ENCODE measurements around the gene CD44.

The CD44 gene

DNA sequence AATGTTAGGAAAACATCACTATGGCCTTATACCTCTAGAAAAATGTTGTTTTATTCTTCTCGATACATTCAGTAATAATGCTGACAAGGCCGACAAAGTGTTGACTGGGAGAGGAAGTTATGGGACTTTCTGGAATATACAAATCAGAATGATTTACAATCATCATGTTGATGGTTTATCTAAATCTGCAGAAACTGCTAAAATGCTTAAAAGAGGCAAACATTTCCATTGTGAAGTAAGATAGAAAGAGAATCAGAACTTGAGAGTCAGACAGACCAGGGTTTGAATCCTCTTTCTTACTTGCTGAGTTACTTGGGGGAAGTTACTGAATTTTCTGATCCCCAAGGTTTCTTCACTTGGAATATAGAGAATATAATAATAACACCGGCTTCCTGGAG, 89.4 kb downstream of the CD44 start:
- H3K4me3 ChIP-seq (ENCODE audit: low read length) = no peak overlapping the region
- TF ChIP-seq, protein P1, sequence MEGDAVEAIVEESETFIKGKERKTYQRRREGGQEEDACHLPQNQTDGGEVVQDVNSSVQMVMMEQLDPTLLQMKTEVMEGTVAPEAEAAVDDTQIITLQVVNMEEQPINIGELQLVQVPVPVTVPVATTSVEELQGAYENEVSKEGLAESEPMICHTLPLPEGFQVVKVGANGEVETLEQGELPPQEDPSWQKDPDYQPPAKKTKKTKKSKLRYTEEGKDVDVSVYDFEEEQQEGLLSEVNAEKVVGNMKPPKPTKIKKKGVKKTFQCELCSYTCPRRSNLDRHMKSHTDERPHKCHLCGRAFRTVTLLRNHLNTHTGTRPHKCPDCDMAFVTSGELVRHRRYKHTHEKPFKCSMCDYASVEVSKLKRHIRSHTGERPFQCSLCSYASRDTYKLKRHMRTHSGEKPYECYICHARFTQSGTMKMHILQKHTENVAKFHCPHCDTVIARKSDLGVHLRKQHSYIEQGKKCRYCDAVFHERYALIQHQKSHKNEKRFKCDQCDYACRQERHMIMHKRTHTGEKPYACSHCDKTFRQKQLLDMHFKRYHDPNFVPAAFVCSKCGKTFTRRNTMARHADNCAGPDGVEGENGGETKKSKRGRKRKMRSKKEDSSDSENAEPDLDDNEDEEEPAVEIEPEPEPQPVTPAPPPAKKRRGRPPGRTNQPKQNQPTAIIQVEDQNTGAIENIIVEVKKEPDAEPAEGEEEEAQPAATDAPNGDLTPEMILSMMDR (IDR thresholded peaks at IDR 0.05; ENCODE audit: insufficient read depth, low read depth, low read length, missing control alignments) = no peak
- DNase-seq (ENCODE audit: low read depth) = no peak

DNA sequence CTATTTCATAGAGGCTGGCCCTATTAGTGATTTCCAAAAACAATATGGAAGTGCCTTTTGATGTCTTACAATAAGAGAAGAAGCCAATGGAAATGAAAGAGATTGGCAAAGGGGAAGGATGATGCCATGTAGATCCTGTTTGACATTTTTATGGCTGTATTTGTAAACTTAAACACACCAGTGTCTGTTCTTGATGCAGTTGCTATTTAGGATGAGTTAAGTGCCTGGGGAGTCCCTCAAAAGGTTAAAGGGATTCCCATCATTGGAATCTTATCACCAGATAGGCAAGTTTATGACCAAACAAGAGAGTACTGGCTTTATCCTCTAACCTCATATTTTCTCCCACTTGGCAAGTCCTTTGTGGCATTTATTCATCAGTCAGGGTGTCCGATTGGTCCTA, 91.4 kb downstream of the CD44 start:
- TF ChIP-seq, protein P1 (IDR thresholded peaks at IDR 0.05; ENCODE audit: insufficient read depth, low read depth, low read length, missing control alignments) = no peak
- no peak for DNase-seq (ENCODE audit: low read depth)
- H3K4me3 ChIP-seq (ENCODE audit: low read length) = no peak overlapping the region

DNA sequence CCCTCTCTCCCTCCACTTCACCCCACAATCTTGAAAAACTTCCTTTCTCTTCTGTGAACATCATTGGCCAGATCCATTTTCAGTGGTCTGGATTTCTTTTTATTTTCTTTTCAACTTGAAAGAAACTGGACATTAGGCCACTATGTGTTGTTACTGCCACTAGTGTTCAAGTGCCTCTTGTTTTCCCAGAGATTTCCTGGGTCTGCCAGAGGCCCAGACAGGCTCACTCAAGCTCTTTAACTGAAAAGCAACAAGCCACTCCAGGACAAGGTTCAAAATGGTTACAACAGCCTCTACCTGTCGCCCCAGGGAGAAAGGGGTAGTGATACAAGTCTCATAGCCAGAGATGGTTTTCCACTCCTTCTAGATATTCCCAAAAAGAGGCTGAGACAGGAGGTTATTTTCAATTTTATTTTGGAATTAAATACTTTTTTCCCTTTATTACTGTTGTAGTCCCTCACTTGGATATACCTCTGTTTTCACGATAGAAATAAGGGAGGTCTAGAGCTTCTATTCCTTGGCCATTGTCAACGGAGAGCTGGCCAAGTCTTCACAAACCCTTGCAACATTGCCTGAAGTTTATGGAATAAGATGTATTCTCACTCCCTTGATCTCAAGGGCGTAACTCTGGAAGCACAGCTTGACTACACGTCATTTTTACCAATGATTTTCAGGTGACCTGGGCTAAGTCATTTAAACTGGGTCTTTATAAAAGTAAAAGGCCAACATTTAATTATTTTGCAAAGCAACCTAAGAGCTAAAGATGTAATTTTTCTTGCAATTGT, 92.3 kb downstream of the CD44 start:
- no peak overlapping the region for H3K4me3 ChIP-seq (ENCODE audit: low read length)
- DNase-seq (ENCODE audit: low read depth) = no peak
- TF ChIP-seq, protein P1 (IDR thresholded peaks at IDR 0.05; ENCODE audit: insufficient read depth, low read depth, low read length, missing control alignments) = no peak

DNA sequence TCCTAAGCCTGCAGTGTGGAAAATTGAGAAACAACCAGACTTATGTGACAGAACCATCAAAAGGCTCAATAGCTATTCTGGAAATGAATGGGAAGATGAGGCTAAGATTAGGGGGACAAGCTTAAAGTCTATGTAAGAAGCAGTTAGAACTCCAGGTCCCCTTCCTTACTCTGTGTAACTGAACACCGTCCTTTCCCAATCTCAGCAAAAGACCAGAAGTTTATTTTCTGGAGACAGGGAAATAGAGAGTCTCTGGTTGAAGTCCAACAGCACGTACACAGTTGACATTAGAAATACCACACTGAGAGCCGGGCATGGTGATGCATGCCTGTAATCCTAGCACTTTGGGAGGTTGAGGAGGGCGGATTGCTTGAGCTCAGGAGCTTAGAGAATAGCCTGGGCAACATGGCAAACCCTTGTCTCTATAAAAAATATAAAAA, 93.9 kb downstream of the CD44 start:
- DNase-seq (ENCODE audit: low read depth) = no peak
- no peak overlapping the region for H3K4me3 ChIP-seq (ENCODE audit: low read length)
- TF ChIP-seq, protein P1 (IDR thresholded peaks at IDR 0.05; ENCODE audit: insufficient read depth, low read depth, low read length, missing control alignments) = no peak

DNA sequence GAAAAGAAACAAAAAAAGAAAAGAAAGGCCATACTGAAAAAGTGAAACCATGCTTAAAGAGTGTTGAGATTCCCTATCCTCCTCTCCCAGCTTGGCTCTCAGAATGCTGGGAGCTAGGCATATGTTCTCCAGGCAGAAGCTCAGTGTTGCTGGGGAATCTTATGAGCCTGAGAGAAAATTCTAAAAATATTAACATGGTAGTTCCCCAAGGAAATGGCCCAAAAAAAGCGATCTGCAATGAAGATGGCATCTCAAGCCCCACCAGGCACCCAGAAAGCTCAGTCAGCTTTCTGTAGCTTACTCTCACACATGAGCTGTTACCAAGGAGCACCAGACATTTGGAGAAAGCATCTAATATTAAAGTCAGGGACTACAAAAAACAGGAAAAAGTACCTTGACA, 94.5 kb downstream of the CD44 start:
- no peak overlapping the region for H3K4me3 ChIP-seq (ENCODE audit: low read length)
- TF ChIP-seq, protein P1 (IDR thresholded peaks at IDR 0.05; ENCODE audit: insufficient read depth, low read depth, low read length, missing control alignments) = no peak
- no peak for DNase-seq (ENCODE audit: low read depth)

DNA sequence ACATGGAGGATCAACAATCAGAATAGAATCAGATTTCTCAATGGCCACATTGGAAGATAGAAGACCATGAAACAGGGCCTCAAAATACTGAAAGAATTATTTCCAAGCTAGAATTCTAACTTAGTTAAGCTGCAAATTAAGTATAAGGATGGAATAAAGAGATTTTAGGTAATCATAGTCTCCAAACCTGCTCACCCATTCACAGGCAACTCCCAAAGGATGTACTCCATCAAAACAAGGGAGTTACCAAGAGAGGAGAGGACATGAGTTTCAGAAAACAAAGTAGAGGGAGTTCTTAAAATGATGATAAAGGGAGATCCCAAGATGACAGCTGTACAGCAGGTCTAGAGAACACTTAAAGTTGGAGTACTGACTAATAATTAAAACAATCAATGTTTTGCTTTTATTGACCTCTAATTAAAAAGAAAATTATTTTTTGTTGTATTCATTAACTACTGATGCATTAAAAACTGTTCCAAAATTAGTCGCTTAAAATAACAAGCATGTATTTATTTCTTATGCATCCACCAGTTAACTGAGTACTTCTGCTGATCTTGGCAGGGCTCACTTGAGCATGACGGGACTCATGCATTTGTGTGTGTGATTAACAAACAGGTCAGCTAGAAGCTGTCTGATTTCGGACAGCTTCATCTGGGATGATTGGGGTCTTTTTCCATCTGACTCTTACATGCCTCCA, 95.6 kb downstream of the CD44 start:
- no peak for DNase-seq (ENCODE audit: low read depth)
- TF ChIP-seq, protein P1 (IDR thresholded peaks at IDR 0.05; ENCODE audit: insufficient read depth, low read depth, low read length, missing control alignments) = no peak
- H3K4me3 ChIP-seq (ENCODE audit: low read length) = no peak overlapping the region

All from epithelial cell of esophagus (primary cell).